H9 (cell line): Measurements from ENCODE around the gene TMC2. TPM values are rescaled to one million over a fixed set of nuclear protein-coding genes. Genes with fewer than 3 reads are reported as not detected.

Experiments
- DNase-seq: peaks from one replicate; pipeline ENCODE4 v3.0.0-alpha.2; 2017
- H2AFZ ChIP-seq: one replicate; pipeline ENCODE4 v1.6.1; 2013; ENCODE audit warnings: mild to moderate bottlenecking, low read length, control low read depth, moderate library complexity
- H2AK5ac ChIP-seq: 2 replicates; pipeline ENCODE4 v1.6.1; 2013; ENCODE audit warnings: low read length, control low read depth, mixed read lengths; ENCODE audit not compliant: insufficient read length
- H2BK120ac ChIP-seq: one replicate; pipeline ENCODE4 v1.6.1; 2013; ENCODE audit warnings: low read depth, mild to moderate bottlenecking, low read length, control low read depth, inconsistent platforms; ENCODE audit not compliant: poor library complexity, severe bottlenecking
- H2BK12ac ChIP-seq: 2 replicates; pipeline ENCODE4 v1.6.1; 2013; ENCODE audit warnings: low read length, control low read depth, mixed read lengths, low read depth; ENCODE audit not compliant: insufficient read length
- H2BK15ac ChIP-seq: 2 replicates; pipeline ENCODE4 v1.6.1; 2013; ENCODE audit warnings: low read depth, low read length, control low read depth
- H2BK20ac ChIP-seq: one replicate; pipeline ENCODE4 v1.6.1; 2013; ENCODE audit warnings: low read depth, mild to moderate bottlenecking, low read length, control low read depth, inconsistent platforms; ENCODE audit not compliant: poor library complexity, severe bottlenecking
- H2BK5ac ChIP-seq: 2 replicates; pipeline ENCODE4 v1.6.1; 2013; ENCODE audit warnings: low read length, control low read depth, mixed read lengths; ENCODE audit not compliant: insufficient read length
- H3K14ac ChIP-seq: 2 replicates; pipeline ENCODE4 v1.6.1; 2013; ENCODE audit warnings: low read length, control low read depth; ENCODE audit not compliant: insufficient read depth
- H3K18ac ChIP-seq: 2 replicates; pipeline ENCODE4 v1.6.1; 2013; ENCODE audit warnings: low read depth, mild to moderate bottlenecking, mixed read lengths, low read length, control low read depth; ENCODE audit not compliant: insufficient read length
- H3K23ac ChIP-seq: 2 replicates; pipeline ENCODE4 v1.6.1; 2013; ENCODE audit warnings: low read length, control low read depth, mixed read lengths, low read depth; ENCODE audit not compliant: insufficient read length
- H3K23me2 ChIP-seq: 2 replicates; pipeline ENCODE4 v1.6.1; 2013; ENCODE audit warnings: low read depth, mild to moderate bottlenecking, mixed read lengths, low read length, control low read depth; ENCODE audit not compliant: insufficient read length, poor library complexity, severe bottlenecking
- H3K27ac ChIP-seq: 2 replicates; pipeline ENCODE4 v1.5.1; 2013; ENCODE audit warnings: low read length, control low read depth, mixed read lengths, low read depth; ENCODE audit not compliant: insufficient read length
- H3K27me3 ChIP-seq: 2 replicates; pipeline ENCODE4 v1.6.1; 2013; ENCODE audit warnings: low read length, control low read depth, inconsistent platforms; ENCODE audit not compliant: insufficient read depth
- H3K4ac ChIP-seq: 2 replicates; pipeline ENCODE4 v1.6.1; 2013; ENCODE audit warnings: low read depth, mild to moderate bottlenecking, control low read depth, inconsistent platforms, low read length, moderate library complexity
- H3K4me1 ChIP-seq: 2 replicates; pipeline ENCODE4 v1.6.1; 2013; ENCODE audit warnings: low read length, control low read depth, inconsistent platforms; ENCODE audit not compliant: insufficient read depth
- H3K4me2 ChIP-seq: 2 replicates; pipeline ENCODE4 v1.6.1; 2013; ENCODE audit warnings: low read length, control low read depth, mixed read lengths; ENCODE audit not compliant: insufficient read length, insufficient read depth
- H3K56ac ChIP-seq: 2 replicates; pipeline ENCODE4 v1.6.1; 2013; ENCODE audit warnings: low read depth, mild to moderate bottlenecking, mixed read lengths, low read length, control low read depth; ENCODE audit not compliant: insufficient read length
- H3K79me1 ChIP-seq: 2 replicates; pipeline ENCODE4 v1.6.1; 2013; ENCODE audit warnings: low read depth, mild to moderate bottlenecking, moderate library complexity, low read length, control low read depth, inconsistent platforms; ENCODE audit not compliant: insufficient read depth, poor library complexity, severe bottlenecking
- H3K79me2 ChIP-seq: 2 replicates; pipeline ENCODE4 v1.6.1; 2013; ENCODE audit warnings: low read length, control low read depth, inconsistent platforms; ENCODE audit not compliant: insufficient read depth
- H3K9ac ChIP-seq: 2 replicates; pipeline ENCODE4 v1.6.1; 2013; ENCODE audit warnings: low read length, control low read depth, mixed read lengths; ENCODE audit not compliant: insufficient read length; ENCODE audit errors: extremely low read depth
- H3K9me3 ChIP-seq: one replicate; pipeline ENCODE4 v1.6.1; 2013; ENCODE audit warnings: low read depth, low read length, inconsistent platforms; ENCODE audit not compliant: control insufficient read depth
- H3T11ph ChIP-seq: one replicate; pipeline ENCODE4 v1.6.1; 2013; ENCODE audit warnings: mild to moderate bottlenecking, low read length, control low read depth, inconsistent platforms
- H4K20me1 ChIP-seq: one replicate; pipeline ENCODE4 v1.6.1; 2013; ENCODE audit not compliant: control insufficient read depth, insufficient read length, insufficient read depth
- H4K5ac ChIP-seq: 2 replicates; pipeline ENCODE4 v1.6.1; 2013; ENCODE audit warnings: low read depth, mild to moderate bottlenecking, mixed read lengths, low read length, control low read depth; ENCODE audit not compliant: insufficient read length
- H4K8ac ChIP-seq: replicated peaks from 2 replicates; pipeline ENCODE4 v1.6.1; 2013; ENCODE audit warnings: low read length, control low read depth, mixed read lengths, low read depth; ENCODE audit not compliant: insufficient read length
- H4K91ac ChIP-seq: 2 replicates; pipeline ENCODE4 v1.6.1; 2013; ENCODE audit warnings: low read depth, mild to moderate bottlenecking, moderate library complexity, mixed read lengths, low read length, control low read depth; ENCODE audit not compliant: insufficient read length
- H3K27ac Mint-ChIP-seq, 3 experiments: 2 replicates in 2 of 3; 3 replicates in 1 of 3; pipeline ENCODE4 v1.8.0; 2020 to 2021; ENCODE audit warnings: mixed read lengths in 3 of 3, mild to moderate bottlenecking in 1 of 3, moderate library complexity in 1 of 3
- H3K27me3 Mint-ChIP-seq: 2 replicates; pipeline ENCODE4 v1.8.0; 2021; ENCODE audit warnings: low read depth, mild to moderate bottlenecking, moderate library complexity, mixed read lengths
- H3K36me3 Mint-ChIP-seq, 3 experiments: 2 replicates in 2 of 3; 3 replicates in 1 of 3; pipeline ENCODE4 v1.8.0; 2020 to 2021; ENCODE audit warnings: low read depth in 3 of 3, mixed read lengths in 3 of 3; ENCODE audit not compliant: insufficient read depth in 1 of 3
- H3K4me1 Mint-ChIP-seq, 2 experiments: 2 replicates each; pipeline ENCODE4 v1.8.0; 2020; ENCODE audit warnings: mixed read lengths in 2 of 2
- H3K4me3 Mint-ChIP-seq, 2 experiments: 2 replicates in 1 of 2; 3 replicates in 1 of 2; pipeline ENCODE4 v1.8.0; 2020 to 2021; ENCODE audit warnings: mild to moderate bottlenecking in 2 of 2, mixed read lengths in 2 of 2, moderate library complexity in 1 of 2
- H3K9me3 Mint-ChIP-seq, 2 experiments: 2 replicates in 1 of 2; 3 replicates in 1 of 2; pipeline ENCODE4 v1.8.0; 2020; ENCODE audit warnings: mild to moderate bottlenecking in 2 of 2, mixed read lengths in 2 of 2, moderate library complexity in 1 of 2
- CTCF ChIP-seq: fragments of 200-600 bp; sonication (generic); conservative IDR thresholded peaks from 3 replicates; pipeline ENCODE4 v1.8.0; 2021; ENCODE audit warnings: antibody characterized with exemption, mild to moderate bottlenecking
- WGBS: extraction: QIAGEN DNeasy Blood & Tissue Kit; methylation state at CpG from one replicate; pipeline ENCODE4 v1.1.7; 2013; ENCODE audit warnings: missing lambda C conversion rate, low lambda C conversion rate, mixed read lengths; ENCODE audit not compliant: insufficient read length; ENCODE audit errors: extremely low coverage; 5-methylcytosine and 5-hydroxymethylcytosine counted together
- total RNA-seq: library from RNA; stranded (reverse); gene quantifications from 2 replicates; pipeline ENCODE4 v1.2.1, GENCODE V29; 2021

TMC2 gene
- total RNA-seq, 1 experiment from 2014 or later = not detected

GRCh38 chr20:2619337-2619736 lies 83.0 kb downstream of the TMC2 start:
- Histone ChIP-seq H2BK20ac (no peak overlapping the region), H4K8ac (no peak overlapping the region), H3K79me1 (no peaks in the 10 kb centered on the region), H3K9ac (no peak overlapping the region), H3K4ac (no peak overlapping the region), H2BK120ac (no peak overlapping the region), H4K5ac (no peak overlapping the region), H3K14ac (no peak overlapping the region), H2BK12ac (no peak overlapping the region), H4K20me1 (no peaks in the 10 kb centered on the region), H2BK15ac (no peak overlapping the region), H3K27me3 (no peaks in the 10 kb centered on the region), H2BK5ac (no peak overlapping the region), H3K23ac (no peak overlapping the region), H3K27ac (no peak overlapping the region), H3K23me2 (no peaks in the 10 kb centered on the region), H2AK5ac (no peak overlapping the region), H3K79me2 (no peaks in the 10 kb centered on the region), H4K91ac (no peak overlapping the region), H2AFZ (no peak overlapping the region), H3K4me2 (no peak overlapping the region), H3K56ac (no peak overlapping the region), H3T11ph (no peak overlapping the region), H3K18ac (no peak overlapping the region), H3K4me1 (no peaks in the 10 kb centered on the region), H3K9me3 (no peaks in the 10 kb centered on the region)
- Mint-ChIP-seq H3K36me3 (no peaks in the 10 kb centered on the region), H3K27me3 (peaks cover 51% of the 10 kb centered on the region), H3K27ac (no peak overlapping the region), H3K4me3 (no peak overlapping the region), H3K4me1 (no peaks in the 10 kb centered on the region), H3K9me3 (peaks cover 2 to 3% of the 10 kb centered on the region in 2 experiments; a peak in 2 of 5 replicates)
- WGBS = no CpG with 5 or more reads among the region's 2 CpGs
- TF ChIP-seq CTCF = no peak
- no peak for DNase-seq
